ENCODE measurements around the gene CAPSL. TPM values are rescaled to one million over a fixed set of nuclear protein-coding genes. Genes with fewer than 3 reads are reported as not detected.

Gene CAPSL
- total and polyA plus RNA-seq, 2 donors (not counting 1 experiment from before 2014, with no cell fraction given): not detected

- Histone ChIP-seq H3K4me1 (ENCODE audit: control insufficient read depth in 2 of 2, insufficient read depth in 2 of 2, low read length in 2 of 2) (peaks cover 6% of the 10 kb centered on the region in 2 donors), H3K4me3 (ENCODE audit: control extremely low read depth in 1 of 5, extremely low read depth in 1 of 5, insufficient read depth in 1 of 5, low read depth in 2 of 5, low read length in 4 of 5) (no peak overlapping the region), H3K27me3 (replicated peaks in 1 of 4; ENCODE audit: control extremely low read depth in 1 of 4, control insufficient read depth in 3 of 4, insufficient read depth in 4 of 4, low read length in 3 of 4) (peaks cover 0 to 10% (median 4%) of the 10 kb centered on the region in 4 experiments), H3K27ac (ENCODE audit: low read length in 2 of 2) (no peak overlapping the region), H3K9ac (ENCODE audit: low read length) (no peak overlapping the region), H2AFZ (ENCODE audit: insufficient read depth, low read depth, low read length, poor library complexity, severe bottlenecking) (peak overlapping the region; percentile 58), H4K20me1 (ENCODE audit: control insufficient read depth, insufficient read depth, low read length, poor library complexity, severe bottlenecking) (no peaks in the 10 kb centered on the region), H3K9me3 (ENCODE audit: control extremely low read depth in 1 of 3, control insufficient read depth in 2 of 3, insufficient read depth in 1 of 3, low read length in 2 of 3) (peaks cover 0 to 1% (median 0%) of the 10 kb centered on the region in 3 donors), H3K79me2 (ENCODE audit: control insufficient read depth, insufficient read depth, low read length) (no peaks in the 10 kb centered on the region), H3K4me2 (replicated peaks; ENCODE audit: low read depth, low read length, poor library complexity, severe bottlenecking) (peak overlapping the region; percentile 31), H3K36me3 (replicated peaks in 1 of 2; ENCODE audit: control extremely low read depth in 1 of 2, control insufficient read depth in 1 of 2, extremely low read depth in 1 of 2, insufficient read depth in 2 of 2, low read length in 1 of 2) (no peaks in the 10 kb centered on the region)
- Mint-ChIP-seq H3K9me3 (ENCODE audit: insufficient read depth) (no peaks in the 10 kb centered on the region), H3K27me3 (peaks cover 30% of the 10 kb centered on the region), H3K4me1 (peaks cover 10% of the 10 kb centered on the region), H3K4me3 (peak overlapping the region; percentile 27), H3K27ac (no peak overlapping the region)
- intact Hi-C loops (cut with micrococcal nuclease): loop anchor here (10.0 kb wide), 1 partner anchor 700 kb away; no protein-coding TSS in a partner anchor
- ChIA-PET CTCF (interaction anchor here (0.9 to 5.4 kb wide), 12 partner anchors 10 to 1439 kb away, joined by 3 to 94 read pairs (median 4); no protein-coding TSS in a partner anchor), POLR2A (no interaction called here)
- ATAC-seq (ENCODE audit: low read depth): no peak
- peak; percentile 35 for DNase-seq
- WGBS (ENCODE audit: insufficient coverage): 9% methylated on average over 20 of the region's 21 CpGs
- TF ChIP-seq EZH2 (IDR thresholded peaks at IDR 0.05; ENCODE audit: borderline replicate concordance, insufficient read depth, low read depth, low read length, poor library complexity, severe bottlenecking): no peak
- TF ChIP-seq, protein P1, sequence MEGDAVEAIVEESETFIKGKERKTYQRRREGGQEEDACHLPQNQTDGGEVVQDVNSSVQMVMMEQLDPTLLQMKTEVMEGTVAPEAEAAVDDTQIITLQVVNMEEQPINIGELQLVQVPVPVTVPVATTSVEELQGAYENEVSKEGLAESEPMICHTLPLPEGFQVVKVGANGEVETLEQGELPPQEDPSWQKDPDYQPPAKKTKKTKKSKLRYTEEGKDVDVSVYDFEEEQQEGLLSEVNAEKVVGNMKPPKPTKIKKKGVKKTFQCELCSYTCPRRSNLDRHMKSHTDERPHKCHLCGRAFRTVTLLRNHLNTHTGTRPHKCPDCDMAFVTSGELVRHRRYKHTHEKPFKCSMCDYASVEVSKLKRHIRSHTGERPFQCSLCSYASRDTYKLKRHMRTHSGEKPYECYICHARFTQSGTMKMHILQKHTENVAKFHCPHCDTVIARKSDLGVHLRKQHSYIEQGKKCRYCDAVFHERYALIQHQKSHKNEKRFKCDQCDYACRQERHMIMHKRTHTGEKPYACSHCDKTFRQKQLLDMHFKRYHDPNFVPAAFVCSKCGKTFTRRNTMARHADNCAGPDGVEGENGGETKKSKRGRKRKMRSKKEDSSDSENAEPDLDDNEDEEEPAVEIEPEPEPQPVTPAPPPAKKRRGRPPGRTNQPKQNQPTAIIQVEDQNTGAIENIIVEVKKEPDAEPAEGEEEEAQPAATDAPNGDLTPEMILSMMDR (IDR thresholded peaks at IDR 0.05): peak; percentile 25
These were observed 13.3 kb downstream of the CAPSL start for GRCh38 chr5:35924950-35925722.

All from B cell (primary cell).